NCI-H510A treated with DMSO at 0.1 percent for 48 hours (cell line): ENCODE data around the gene UBA7.

Source experiments
- DNase-seq: peaks from one replicate; lab custom pipeline; 2025; lab: John Stamatoyannopoulos, UW

The UBA7 gene

DNA sequence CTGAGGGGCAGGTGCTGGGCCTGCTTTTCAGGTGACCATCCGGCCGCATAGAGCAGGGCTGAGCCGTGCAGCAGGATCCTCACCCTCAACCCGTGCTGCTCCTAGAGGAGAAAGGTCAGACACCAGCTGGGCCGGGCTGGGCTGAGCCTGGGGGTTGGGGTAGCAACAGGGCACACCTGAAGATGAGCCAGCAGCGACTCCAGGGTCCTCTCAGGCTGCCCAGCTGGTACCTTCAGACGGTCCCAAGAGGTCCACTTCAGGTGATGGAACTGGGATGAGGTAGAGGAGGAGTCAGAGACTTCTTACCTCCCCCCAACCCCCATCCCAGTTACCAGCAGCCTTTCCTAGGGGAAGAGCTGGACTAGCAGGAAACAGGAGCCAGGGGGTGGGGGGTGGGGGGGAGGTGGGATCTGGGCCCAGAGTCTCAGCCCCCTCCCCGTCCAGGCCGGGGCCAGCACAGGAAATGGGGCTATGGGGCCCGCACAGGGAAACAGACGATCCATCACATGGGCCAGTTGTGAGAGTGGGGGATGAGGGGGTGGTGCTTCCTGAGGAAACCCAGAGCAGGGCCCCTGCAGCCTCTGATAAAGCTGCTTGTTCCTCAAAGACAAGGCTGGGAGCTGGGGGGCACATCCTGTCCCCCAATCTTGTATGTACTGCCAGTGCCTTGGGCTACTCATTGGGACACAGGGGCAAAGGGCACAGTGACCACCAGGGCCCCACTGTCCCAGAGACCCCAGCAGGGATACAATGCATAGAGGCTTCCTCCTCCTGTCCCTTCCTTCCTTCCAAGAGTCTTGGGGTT lies 7.7 kb downstream of the UBA7 start:
- no peak for DNase-seq

DNA sequence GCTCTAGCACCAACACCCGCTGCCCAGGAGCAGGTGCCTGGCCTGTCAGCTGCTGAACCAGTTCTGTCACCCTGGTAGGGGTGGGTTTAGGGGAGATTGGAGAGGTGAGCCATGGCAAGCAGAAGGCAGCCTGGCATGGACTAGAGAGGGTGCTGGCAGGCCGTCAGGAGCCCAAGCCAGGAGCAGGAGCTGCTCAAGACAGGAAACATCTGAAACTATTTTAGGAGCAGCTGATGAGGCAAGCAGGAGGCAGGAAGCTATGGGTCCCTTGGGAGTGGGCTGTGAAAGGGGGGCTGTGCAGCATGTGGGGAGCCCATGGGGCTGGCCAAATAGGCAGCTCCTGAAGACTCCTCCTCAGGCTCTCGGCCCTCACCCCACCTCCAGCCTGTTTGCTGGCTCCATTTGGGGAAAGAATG lies 8.4 kb downstream of the UBA7 start:
- no peak for DNase-seq

DNA sequence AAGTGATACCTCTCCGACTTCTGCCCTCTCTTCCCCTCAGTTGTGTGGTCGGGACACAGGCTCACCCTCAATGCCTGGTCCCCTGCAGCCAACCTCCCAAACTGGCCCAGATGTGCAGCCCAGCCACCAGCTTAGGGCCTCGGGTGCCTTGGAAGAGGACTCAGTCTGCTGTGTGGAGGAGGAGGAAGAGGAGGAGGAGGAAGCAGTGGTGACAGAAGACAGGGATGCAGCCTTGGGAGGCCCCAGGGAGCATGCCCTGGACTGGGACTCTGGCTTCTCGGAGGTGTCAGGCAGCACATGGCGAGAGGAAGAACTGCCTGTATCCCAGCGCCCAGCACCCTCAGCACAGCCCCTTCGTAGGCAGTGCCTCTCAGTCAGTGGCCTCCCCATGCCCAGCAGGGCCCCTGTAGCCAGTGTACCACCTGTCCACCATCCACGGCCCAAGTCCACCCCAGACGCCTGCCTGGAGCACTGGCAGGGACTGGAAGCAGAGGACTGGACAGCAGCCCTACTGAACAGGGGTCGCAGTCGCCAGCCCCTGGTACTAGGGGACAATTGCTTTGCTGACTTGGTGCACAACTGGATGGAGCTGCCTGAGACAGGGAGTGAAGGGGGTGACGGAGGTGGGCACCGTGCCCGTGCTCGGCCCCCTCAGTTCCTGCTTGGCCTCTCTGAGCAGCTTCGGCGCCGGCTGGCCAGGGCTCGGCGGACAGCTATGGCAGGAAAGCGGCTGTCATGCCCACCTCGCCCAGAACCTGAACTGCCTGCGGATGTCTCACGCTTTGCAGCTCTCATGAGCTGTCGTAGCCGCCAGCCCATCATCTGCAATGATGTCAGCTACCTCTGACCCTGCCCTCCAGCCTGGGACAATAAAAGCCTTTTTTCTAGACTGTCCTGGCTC lies 9.4 kb downstream of the UBA7 start:
- DNase-seq = no peak

DNA sequence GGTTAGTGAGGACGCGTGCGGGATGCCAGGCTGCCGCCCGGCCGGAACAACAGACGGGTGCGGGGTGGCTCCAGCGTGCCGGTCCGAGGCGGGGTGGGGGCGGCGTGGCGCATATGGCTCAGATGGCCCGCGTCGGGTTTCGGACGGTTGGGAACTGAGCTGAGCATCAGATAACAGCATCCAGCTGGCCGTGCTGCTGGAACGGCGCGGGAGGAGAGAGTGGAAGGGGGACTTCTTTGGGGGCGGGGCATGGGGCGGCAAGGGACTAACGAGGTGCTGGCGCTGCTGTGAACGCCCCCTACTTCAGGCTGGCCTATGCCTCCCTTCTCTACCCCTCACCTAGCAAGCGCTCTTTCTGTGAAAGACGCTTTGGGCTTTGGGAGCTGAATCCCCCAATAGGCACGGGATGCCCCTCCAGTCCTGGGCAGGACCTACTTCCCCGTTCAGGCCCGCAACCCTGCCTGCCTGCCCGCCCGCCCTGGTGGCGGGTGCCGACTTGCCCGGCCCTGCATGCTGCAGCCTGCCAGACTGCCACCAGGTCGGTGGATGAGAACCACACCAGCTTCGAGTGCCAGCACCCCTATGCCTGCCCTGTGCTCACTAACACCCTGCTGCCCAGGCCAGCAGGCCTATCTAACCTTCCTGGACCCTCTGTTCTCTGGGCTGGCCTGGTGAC lies 10.2 kb downstream of the UBA7 start:
- peak; percentile 51 for DNase-seq

DNA sequence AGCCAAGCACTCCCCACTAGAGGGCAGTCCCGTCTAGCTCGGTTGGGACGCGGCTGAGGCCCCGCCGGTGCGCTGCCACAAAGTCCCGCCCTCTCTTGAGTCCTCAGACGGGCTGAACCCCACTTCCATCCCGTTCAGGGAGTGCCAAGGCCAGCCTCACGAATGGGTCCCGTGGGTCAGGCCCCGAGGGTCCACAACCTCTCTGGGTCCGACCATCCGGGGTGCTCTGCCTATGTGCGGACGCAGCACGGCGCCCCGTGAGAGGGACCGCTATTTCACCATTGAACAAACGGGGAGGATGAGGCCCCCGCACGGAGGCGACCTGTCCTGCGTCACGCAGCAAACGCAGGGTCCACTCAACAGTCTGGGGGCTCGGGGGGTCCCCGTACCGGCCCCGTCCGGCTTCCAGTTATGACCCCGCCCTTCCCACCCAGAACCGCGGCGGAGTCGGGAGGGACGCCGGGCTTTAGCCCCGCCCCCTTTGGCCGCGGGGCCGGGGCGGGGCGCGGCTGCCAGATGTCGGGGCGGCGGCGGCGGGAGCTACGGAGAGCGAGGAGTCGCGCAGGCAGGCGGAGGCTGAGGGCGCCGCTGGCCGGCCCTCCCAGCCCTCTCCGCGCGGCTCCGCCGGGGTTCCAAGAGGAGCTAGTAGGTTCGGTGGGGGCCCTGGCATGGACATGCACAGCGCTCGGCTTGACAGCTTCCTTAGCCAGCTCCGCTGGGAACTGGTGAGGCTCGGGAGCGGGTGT lies 10.9 kb downstream of the UBA7 start, which contains the start of gene INKA1:
Gene INKA1, plus strand, starts transcription at position 543 of the 746 bp plus-strand sequence. Its CDS starts 132 bp downstream, at position 675.
- peak; percentile 60 for DNase-seq

DNA sequence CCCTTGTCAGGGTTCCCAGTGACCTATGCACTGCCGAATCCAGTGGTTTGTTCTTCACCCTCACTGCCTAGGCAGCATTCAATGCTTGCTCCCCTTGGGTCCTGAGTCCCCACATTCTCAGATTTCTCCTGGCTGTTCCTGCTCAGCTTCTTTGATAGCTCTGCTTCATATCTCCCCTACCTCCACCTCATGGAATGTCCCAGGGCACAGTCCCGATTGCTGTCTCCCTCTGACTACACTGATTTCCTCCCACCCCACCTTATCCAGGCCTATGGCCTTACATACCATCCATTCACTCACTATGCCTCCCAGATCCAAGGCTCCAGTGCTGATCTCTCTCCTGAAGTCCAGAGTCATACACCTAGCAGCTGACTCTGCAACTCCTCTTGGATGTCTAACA lies 12.6 kb downstream of the UBA7 start:
- DNase-seq = no peak

DNA sequence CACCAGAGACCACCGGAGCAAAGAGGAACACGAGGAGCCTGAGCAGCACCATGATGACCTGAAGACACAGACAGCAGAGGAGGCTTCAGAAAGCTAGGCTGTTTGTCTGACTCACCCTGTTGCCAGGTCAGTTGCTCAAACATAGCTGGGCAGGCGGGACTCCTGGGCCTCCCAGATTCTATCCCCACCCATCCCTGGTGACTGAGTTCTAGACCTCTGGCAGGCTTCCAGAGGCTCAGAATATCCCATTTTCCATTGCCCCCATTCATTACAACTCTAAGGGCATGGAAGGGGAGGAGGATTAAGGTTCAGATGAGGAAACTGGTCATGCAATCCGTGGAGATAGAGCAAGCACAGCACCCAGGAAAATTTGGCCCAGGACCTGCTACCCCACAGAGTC lies 14.0 kb downstream of the UBA7 start, which contains the start of gene CDHR4:
Gene CDHR4, minus strand, starts transcription at position 113 of the 400 bp plus-strand sequence. Its CDS starts 61 bp downstream, at position 52.
- no peak for DNase-seq

DNA sequence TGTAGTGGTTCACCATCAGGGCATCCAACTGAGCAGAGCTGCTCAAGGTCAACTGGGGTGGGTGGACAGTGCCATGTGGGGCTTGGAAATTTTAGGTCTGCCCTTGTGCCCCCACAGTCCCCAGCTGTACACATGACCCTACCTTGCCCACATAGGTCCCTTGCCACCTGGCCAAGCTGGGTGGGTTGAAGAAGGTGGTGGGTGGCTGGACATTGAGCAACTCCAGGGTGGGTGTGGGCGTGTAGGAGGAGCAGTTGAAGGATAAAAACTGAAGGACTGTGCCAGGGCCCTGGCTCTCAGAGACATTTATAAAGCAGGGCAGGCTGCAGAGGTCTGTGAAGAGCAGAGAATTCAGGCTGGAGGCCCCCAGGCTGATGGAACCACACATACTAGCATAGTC lies 14.6 kb downstream of the UBA7 start:
- no peak for DNase-seq

DNA sequence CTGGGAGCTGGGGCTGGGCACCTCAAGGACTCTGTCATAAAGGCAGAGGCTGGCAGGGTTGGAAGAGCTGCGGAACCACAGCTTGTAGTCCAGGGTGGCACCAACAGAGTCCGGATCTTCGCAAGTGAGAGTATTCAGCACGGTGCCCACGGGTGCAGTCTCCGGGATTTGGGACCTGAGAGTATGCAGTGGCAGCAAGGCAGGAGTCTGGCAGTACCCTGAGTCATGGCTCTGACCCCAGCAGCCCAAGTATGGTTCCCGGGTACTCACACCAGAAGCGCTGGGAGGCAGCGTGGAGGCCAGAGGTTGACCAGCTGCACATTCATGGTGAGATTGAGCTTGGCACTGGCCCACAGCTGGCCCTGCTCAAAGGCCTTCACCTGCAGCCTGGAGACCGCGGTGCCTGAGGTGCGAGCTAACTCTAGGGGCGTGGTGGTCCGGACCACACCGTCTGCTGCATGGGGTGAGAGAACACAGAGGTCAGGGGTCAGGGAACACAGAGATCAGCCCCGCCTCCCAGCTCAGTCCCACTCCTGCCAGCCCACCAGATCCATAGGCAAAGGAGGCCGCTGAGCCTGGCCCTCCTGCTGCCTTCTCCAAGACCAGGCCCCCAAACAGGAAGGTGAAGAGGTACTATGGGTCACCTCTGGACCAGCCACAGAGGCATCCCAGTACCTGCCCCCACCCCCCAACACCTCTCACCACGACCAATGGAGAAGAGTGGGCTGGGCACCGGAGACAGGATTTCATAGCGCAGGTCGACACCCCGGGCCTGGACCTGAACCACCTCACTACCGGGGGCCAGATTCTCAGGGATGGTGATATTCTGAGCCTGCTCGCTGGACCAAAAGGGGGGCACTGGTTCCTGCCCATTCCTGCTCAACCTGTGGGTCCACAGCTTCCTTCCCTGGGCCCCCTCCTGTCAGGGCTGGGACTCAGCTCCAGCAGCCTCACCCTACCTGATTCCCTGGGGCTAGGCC lies 18.5 kb downstream of the UBA7 start:
- no peak for DNase-seq

DNA sequence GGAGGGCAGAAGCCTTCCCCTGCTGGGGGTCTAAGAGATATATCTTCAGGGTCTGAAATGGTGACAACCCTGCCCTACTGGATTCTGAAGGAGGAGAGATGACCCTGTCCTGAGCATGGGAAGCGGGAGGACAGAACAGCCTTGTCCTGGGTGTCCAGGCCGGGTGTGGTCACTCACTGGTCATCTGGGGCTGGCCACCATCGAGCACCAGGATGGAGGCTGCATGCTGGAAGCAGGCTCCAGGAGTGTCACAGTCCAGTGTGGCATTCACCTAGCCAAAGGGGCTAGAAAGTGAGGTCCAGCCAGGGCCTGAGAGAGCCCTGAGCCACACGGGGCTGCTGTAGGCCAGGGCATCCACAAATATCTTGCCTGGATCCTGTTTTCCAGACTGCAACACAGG lies 19.3 kb downstream of the UBA7 start:
- no peak for DNase-seq

DNA sequence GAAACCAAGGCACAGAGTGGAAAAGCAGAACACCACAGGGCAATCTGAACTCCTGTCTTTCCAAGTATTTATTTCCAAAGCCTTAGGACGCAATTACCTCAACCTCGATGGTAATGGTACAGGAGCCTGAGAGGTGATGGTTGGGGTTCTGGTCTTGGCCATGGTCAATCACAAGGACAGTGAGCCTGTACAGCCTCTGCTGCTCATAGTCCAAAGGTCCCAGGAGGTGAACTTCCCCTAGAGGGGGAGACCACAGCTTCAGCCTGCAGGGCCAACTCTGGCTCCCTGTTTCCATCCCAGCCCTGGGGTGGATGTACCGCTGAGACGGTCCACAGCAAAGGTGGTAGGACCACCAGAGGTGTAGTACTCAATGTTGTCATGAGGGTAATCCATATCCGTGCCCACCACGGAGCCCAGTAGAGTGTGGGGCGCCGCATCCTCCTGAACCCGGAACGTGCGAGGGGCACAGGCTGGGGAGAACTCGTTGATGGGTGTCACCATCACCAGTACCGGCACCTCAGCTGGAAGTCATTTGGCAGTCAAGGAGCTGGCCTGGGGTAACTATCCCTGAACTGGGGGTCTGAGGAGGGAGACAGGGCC lies 20.2 kb downstream of the UBA7 start:
- DNase-seq = no peak

DNA sequence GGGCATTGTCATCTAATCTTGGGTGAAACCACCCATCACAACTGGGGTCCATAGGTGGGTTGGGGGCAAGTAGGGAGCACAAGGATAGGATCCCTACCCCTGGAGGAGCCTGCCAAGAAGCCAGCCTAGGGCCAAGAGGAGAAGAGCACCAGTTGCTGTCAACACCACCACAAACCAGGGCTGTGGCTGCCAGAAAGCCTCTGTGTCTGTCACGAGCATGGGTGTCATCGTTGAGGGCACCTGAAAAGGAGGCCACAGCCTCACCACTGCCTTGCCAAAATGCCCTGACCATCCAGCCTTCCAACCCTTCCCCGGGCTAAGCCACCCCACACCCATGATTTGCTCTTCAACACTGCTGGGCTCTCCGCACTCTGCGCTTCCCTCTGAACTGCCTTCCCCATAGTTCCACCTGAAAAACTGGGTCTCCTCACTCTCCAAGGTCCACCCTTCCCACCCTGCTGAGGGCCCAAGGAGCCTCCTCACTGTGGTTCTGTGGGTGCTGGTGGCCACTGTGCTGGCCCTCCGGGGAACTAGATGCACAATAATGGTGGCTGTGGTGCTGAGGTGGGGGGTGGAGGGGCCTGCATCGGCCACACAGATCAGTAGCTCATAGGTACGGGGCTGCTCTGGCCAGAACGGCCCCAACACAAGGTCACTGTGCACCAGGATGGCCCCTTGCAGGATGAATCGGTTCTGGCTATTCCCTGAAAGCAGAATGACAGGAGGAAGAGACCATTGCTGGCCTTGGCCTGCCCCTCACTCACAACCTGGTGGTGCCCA lies 21.2 kb downstream of the UBA7 start:
- no peak for DNase-seq

DNA sequence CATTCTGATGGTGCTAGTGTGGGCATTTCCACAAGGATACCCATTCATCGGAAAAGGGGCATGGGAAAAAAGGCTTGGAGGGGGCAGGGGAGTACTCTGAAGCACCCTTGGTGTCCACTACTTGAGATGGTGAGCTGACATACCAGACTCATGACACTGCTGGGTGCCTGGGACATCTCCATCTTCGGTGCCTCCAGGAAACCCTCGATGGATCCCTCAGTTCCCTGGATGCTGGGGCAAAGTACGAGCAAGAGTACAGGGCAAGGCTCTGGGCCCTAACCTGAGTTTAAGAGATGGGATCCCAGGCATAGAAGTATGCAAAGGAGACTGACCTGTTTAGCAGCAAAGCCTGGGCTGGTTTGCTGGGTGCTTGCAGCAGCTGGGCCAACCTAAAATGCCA lies 22.2 kb downstream of the UBA7 start:
- no peak for DNase-seq

DNA sequence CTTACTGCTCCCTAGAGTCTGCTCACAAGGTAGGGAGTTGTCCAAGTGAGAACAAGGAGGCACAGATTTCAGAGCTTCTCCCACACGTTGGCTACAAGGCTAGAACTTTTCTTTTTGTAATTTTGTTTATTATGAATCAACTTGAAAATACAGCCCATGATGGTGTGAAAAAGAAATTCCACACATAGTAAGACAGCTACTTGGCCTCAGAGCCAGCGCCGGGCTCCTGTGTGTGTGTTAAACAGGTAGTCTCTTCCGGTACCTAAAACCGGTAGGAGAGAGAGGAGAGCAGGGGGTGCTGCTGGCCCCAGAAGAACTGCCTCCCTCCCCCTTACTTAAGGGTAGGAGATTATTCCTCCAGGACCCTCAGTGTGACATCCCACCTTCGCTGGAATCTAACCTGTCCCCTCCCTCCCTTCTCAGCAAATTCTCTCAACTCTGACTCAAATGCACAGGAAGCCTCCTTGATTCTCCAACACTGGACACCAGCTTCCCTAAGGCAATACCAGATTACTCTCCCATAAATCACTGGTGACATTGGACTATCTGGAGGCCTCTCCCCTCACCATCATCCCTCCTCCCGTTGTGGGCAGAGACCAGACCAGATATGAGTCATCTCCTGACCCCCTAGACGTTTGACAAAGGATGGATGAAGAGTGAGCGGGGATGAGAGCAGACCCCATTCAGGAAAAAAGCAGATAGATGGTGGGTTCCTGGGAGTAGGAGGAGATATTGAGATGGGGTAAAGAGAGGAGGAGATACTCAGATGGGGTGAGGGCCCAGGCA lies 22.9 kb downstream of the UBA7 start:
- DNase-seq = no peak

DNA sequence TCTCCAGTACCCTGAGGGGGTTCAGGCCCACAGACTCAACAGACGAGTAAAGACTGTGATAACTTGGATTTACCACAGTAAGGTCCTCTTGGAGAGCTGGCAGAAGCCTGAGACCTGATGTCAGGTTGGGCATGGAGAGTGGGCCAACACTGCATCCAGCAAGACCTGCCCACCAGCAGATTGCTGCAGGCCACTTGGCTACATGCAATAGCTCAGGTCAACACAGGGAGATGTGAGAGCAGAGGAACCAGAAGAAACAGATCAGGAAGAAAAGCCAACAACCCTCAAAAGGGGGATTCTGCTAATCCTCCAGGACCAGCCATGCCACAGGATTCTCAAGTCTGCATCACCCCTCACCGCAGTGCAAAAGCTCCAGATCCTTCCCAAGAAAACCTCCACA lies 25.7 kb downstream of the UBA7 start:
- no peak for DNase-seq

DNA sequence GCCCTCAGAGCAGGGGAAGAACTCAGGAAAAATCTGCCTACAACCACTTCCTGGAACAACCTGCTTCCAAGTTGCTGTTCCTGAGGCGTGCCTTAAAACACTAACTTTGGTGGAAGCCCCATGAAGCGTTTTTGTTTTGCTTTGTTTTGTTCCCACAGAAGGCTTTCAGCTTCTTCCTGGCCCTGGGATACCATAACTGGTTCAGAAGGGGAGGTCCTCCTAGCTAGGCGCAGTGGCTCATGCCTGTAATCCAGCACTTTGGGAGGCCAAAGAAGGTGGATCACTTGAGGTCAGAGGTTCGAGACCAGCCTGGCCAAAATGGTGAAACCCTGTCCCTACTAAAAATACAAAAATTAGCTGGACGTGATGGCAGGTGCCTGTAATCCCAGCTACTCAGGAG lies 26.2 kb downstream of the UBA7 start:
- no peak for DNase-seq

DNA sequence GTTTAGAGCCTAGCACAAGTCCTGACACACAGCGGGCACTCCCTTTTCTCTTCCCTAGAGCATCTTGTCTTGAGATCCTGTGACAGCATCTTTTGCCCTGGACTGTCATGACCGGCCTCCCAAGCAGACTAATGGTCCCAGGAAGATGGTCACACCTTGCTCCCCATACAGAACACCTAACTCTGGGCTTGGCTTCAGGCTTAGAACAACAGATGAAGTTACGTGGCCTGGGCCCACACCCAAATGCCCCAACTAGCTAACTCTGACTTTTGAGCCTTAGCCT lies 26.6 kb downstream of the UBA7 start:
- no peak for DNase-seq

DNA sequence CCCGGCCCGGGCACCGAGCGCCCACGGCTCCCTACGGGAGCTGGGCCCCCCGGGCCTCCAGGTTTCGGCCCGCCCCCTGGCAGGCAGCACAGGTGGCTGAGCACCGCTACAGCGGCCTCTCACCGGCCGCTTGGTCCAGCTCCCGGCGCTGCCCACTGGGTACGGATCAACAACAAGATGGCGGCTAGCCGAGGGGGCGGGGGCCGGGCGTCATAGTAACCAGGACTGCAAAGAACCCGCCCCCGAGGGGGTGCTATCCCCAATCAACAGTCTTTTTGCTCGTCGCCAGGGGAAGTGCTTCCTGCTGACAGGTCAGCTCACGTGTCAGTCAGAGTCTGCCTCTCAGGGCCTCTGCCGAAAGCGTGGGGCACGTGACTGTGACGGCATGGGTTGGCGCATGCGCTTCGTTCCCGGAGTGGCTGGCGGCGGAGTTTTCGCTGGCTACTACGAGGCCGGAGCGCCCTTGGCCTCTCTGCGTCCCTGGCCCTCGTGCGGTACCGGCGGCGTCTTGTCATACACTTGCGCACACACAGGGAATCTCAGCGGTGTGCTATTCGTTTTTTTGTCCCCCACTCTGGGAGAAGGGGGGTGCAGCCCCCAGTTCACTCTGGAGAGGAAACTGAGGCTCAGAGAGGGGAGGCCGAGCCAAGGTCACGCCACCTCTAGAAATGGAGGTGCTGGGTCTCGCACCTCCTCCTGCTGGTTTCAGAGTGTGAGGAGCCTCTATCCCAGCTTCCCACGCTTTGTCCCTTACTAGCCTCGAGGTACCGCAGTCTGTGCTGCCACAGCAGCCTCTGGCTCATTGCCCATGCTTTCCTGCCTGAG lies 27.2 kb downstream of the UBA7 start, which contains the start of gene IP6K1:
Gene IP6K1, minus strand, starts transcription at position 186 of the 825 bp plus-strand sequence. CDS start 38,502 bp downstream, outside the sequence.
- peak; percentile 95 for DNase-seq
